Keratinocyte (primary cell): ENCODE measurements around the gene CTNNBL1. TPM values are rescaled to one million over a fixed set of nuclear protein-coding genes. Genes with fewer than 3 reads are reported as not detected.

Experiments
- DNase-seq: peaks from one replicate; pipeline ENCODE4 v3.0.0-alpha.2; 2011; ENCODE audit warnings: low read depth, missing footprints, low spot score
- FAIRE-seq: peaks from 2 replicates; lab custom pipeline; 2011; peaks lifted over from hg19 to GRCh38; lab: Jason Lieb, UNC
- H2AFZ ChIP-seq: 2 replicates; pipeline ENCODE4 v1.6.0; 2012; ENCODE audit warnings: low read length, control low read depth, inconsistent platforms; ENCODE audit not compliant: control insufficient read depth
- H3K27ac ChIP-seq: 2 replicates; pipeline ENCODE4 v1.5.1; 2011; ENCODE audit warnings: low read length; ENCODE audit not compliant: control insufficient read depth, insufficient read depth
- H3K27me3 ChIP-seq: 3 replicates; pipeline ENCODE4 v1.6.0; 2011; ENCODE audit warnings: low read length; ENCODE audit not compliant: control insufficient read depth, insufficient read depth; ENCODE audit errors: extremely low read depth
- H3K36me3 ChIP-seq, 2 experiments: 2 replicates in 1 of 2; 3 replicates in 1 of 2; pipeline ENCODE4 v1.5.1; 2011; ENCODE audit warnings: low read length in 2 of 2, mild to moderate bottlenecking in 1 of 2; ENCODE audit not compliant: control insufficient read depth in 2 of 2, insufficient read depth in 2 of 2; ENCODE audit errors: extremely low read depth in 1 of 2
- H3K4me1 ChIP-seq: 3 replicates; pipeline ENCODE4 v1.5.1; 2011; ENCODE audit warnings: low read length; ENCODE audit not compliant: control insufficient read depth, insufficient read depth; ENCODE audit errors: extremely low read depth
- H3K4me2 ChIP-seq: 3 replicates; pipeline ENCODE4 v1.6.0; 2011; ENCODE audit warnings: low read depth, low read length; ENCODE audit not compliant: control insufficient read depth, insufficient read depth; ENCODE audit errors: extremely low read depth
- H3K4me3 ChIP-seq, 3 experiments: fragments of 200-600 bp in 1 of 3; sonication (generic) in 1 of 3; 2 replicates in 2 of 3; 3 replicates in 1 of 3; pipeline ENCODE4 v1.5.1; 2011 to 2016; ENCODE audit warnings: low read length in 3 of 3, mild to moderate bottlenecking in 3 of 3, control low read depth in 2 of 3, inconsistent platforms in 1 of 3, low read depth in 1 of 3, mixed read lengths in 1 of 3, mixed run types in 1 of 3, moderate library complexity in 1 of 3; ENCODE audit not compliant: control insufficient read depth in 2 of 3, insufficient read depth in 2 of 3; ENCODE audit errors: extremely low read depth in 1 of 3
- H3K79me2 ChIP-seq: 2 replicates; pipeline ENCODE4 v1.6.0; 2012; ENCODE audit warnings: low read length; ENCODE audit not compliant: control insufficient read depth, insufficient read depth
- H3K9ac ChIP-seq: 3 replicates; pipeline ENCODE4 v1.6.0; 2011; ENCODE audit warnings: low read length; ENCODE audit not compliant: control insufficient read depth, insufficient read depth; ENCODE audit errors: extremely low read depth
- H3K9me1 ChIP-seq: 3 replicates; pipeline ENCODE4 v1.6.0; 2011; ENCODE audit warnings: low read length; ENCODE audit not compliant: control insufficient read depth, insufficient read depth; ENCODE audit errors: extremely low read depth
- H3K9me3 ChIP-seq: 2 replicates; pipeline ENCODE4 v1.5.1; 2012; ENCODE audit warnings: low read depth, low read length; ENCODE audit not compliant: control insufficient read depth
- H4K20me1 ChIP-seq: 3 replicates; pipeline ENCODE4 v1.6.0; 2011; ENCODE audit warnings: low read length; ENCODE audit not compliant: control insufficient read depth, insufficient read depth; ENCODE audit errors: extremely low read depth
- CTCF ChIP-seq, 3 experiments: IDR thresholded peaks in 1 of 3; conservative IDR thresholded peaks in 1 of 3; optimal IDR thresholded peaks in 1 of 3; 2 replicates in 2 of 3; 3 replicates in 1 of 3; pipeline versions ENCODE3 to v1.5.1; 2011; ENCODE audit warnings: low read length in 3 of 3, mild to moderate bottlenecking in 3 of 3, moderate library complexity in 2 of 3, control low read depth in 1 of 3, inconsistent platforms in 1 of 3; ENCODE audit not compliant: insufficient read depth in 2 of 3; ENCODE audit errors: extremely low read depth in 1 of 3
- EZH2 ChIP-seq: IDR thresholded peaks from one replicate; pipeline ENCODE4 v1.6.1; 2012; ENCODE audit warnings: inconsistent platforms, mild to moderate bottlenecking, low read length, moderate library complexity
- dilution Hi-C: fragments of 300-500 bp; cut with MboI; formaldehyde crosslinking; loops from one replicate; pipeline ENCODE4 v1.7.0; 2020; ENCODE audit warnings: low sequenced_read_pairs; ENCODE audit not compliant: extremely low pct_ligation_motif_present
- polyA plus RNA-seq, 5 experiments: library from polyadenylated mRNA; depleted of rRNA in 3 of 5; stranded (reverse) in 3 of 5; stranded (forward) in 1 of 5; unstranded in 1 of 5; fragments of >200 nt; gene quantifications; 1 replicate in 1 of 5; 2 replicates in 3 of 5; 3 replicates in 1 of 5; pipeline versions ENCODE4 v1.2.1 to v1.2.3, GENCODE V29; 2011 to 2012; ENCODE audit warnings: missing spikeins in 2 of 5, low read depth in 1 of 5, low replicate concordance in 1 of 5

CTNNBL1 gene
- polyA plus RNA-seq, 1 donor (not counting 4 experiments of a cell fraction or from before 2014, with no cell fraction given): 37.0 TPM

GRCh38 chr20:37907330-37907676 is 213.5 kb downstream of the CTNNBL1 start:
- no peaks in the 10 kb centered on the region for H3K9me1 ChIP-seq
- FAIRE-seq: no peak
- DNase-seq: no peak
- dilution Hi-C loops: no loop called here
- H3K4me2 ChIP-seq: no peak overlapping the region
- no peaks in the 10 kb centered on the region for H3K79me2 ChIP-seq
- H3K4me3 ChIP-seq: no peak overlapping the region
- no peaks in the 10 kb centered on the region for H3K36me3 ChIP-seq
- H3K9ac ChIP-seq: no peak overlapping the region
- H4K20me1 ChIP-seq: no peaks in the 10 kb centered on the region
- H2AFZ ChIP-seq: no peak overlapping the region
- H3K27ac ChIP-seq: no peak overlapping the region
- no peaks in the 10 kb centered on the region for H3K9me3 ChIP-seq
- no peaks in the 10 kb centered on the region for H3K4me1 ChIP-seq
- no peak for TF ChIP-seq CTCF (optimal IDR thresholded peaks at IDR 0.05 in 1 of 3, IDR thresholded peaks at IDR 0.05 in 1 of 3, conservative IDR thresholded peaks at IDR 0.05 in 1 of 3; ENCODE audit: extremely low read depth in 1 of 3, insufficient read depth in 2 of 3, low read length in 3 of 3)
- peaks cover 50% of the 10 kb centered on the region for H3K27me3 ChIP-seq

GRCh38 chr20:37907677-37908401 is 214.0 kb downstream of the CTNNBL1 start:
- H3K27ac ChIP-seq: no peak overlapping the region
- peaks cover 50% of the 10 kb centered on the region for H3K27me3 ChIP-seq
- no peaks in the 10 kb centered on the region for H3K9me1 ChIP-seq
- no peaks in the 10 kb centered on the region for H3K9me3 ChIP-seq
- no peaks in the 10 kb centered on the region for H4K20me1 ChIP-seq
- no peak overlapping the region for H3K4me3 ChIP-seq
- H3K9ac ChIP-seq: no peak overlapping the region
- no peak overlapping the region for H3K4me2 ChIP-seq
- dilution Hi-C loops: no loop called here
- H3K79me2 ChIP-seq: no peaks in the 10 kb centered on the region
- H2AFZ ChIP-seq: no peak overlapping the region
- FAIRE-seq (no peak), DNase-seq (no peak)
- H3K36me3 ChIP-seq: no peaks in the 10 kb centered on the region
- no peak for TF ChIP-seq EZH2
- TF ChIP-seq CTCF (optimal IDR thresholded peaks at IDR 0.05 in 1 of 3, IDR thresholded peaks at IDR 0.05 in 1 of 3, conservative IDR thresholded peaks at IDR 0.05 in 1 of 3; ENCODE audit: extremely low read depth in 1 of 3, insufficient read depth in 2 of 3, low read length in 3 of 3): no peak
- no peaks in the 10 kb centered on the region for H3K4me1 ChIP-seq
